ENCODE results near the gene PRKCZ.

The PRKCZ gene

GRCh38 chr1:2025491-2025981 is 24.7 kb upstream of the PRKCZ start:
- no peak for DNase-seq

GRCh38 chr1:2027961-2028583 is 22.1 kb upstream of the PRKCZ start:
- no peak for DNase-seq

- DNase-seq: no peak
Observed at GRCh38 chr1:2028870-2029560, 21.2 kb upstream of the PRKCZ start.

GRCh38 chr1:2029561-2029960 is 20.6 kb upstream of the PRKCZ start:
- DNase-seq: no peak

GRCh38 chr1:2030076-2030871 is 19.9 kb upstream of the PRKCZ start:
- DNase-seq: no peak

DNA sequence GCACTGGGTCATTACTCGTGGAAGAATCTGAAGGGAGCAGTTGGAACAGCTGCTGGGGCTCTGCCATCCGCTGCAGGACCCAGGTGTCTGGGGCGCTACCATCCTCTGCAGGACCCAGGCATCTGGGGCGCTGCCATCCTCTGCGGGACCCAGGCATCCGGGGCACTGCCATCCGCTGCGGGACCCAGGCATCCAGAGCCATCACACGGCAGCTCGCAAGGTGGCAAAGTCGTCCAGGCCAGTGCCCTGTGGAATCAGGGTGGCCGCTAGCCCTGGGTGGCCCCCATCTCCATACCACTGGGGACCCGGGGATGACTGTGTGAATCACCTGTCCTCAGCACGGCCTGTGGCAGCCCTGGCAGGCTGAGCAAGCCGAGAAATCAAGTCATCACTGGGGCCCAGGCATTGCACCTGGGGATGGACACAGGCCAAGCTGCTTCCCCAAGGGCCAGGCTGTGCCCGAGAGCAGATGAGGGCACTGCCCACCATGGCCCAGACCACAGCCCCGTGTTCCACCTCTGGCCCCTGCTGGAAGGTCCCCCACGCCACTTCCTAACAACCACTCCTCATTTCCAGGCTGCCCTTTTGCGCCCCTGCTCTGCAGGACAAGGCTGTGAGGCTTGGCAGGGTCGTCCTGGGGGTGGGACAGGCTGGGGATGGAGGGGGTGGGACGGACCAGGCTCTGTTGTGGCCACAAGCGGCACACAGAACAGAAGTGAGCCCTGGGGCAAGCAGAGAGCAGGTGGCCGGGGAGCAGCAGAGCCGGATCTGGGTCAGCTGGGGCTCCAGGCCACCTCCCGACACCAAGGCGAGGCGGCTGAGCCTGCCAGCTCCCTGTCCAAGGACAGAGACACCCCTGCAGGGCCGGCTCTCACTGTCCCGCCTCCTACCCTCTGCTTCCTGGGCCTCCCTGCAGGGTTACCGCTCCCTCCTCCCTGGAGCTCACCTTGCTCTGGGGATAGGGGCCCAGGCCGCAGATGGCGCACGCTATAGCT is 18.4 kb upstream of the PRKCZ start:
- DNase-seq: no peak

DNA sequence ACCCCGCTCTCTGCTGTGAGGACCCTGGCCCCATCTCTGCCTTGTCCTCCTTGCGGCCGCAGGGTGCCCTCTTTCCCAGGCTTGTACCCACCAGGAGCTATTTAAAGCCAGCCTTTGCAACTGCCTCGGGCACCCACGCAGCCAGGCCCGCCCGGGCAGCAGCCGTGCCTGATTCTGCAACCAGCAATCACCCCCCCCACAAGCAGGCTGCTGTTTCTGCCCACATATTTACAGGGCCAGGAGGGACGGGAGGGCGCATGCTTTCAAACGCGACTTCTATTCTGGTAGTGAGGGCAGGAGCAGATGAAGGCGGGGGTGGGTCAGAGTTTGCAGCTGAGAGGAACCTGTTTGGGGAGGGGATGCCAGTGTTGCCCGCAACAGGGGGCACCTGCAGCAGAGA is 17.5 kb upstream of the PRKCZ start:
- DNase-seq: no peak

DNA sequence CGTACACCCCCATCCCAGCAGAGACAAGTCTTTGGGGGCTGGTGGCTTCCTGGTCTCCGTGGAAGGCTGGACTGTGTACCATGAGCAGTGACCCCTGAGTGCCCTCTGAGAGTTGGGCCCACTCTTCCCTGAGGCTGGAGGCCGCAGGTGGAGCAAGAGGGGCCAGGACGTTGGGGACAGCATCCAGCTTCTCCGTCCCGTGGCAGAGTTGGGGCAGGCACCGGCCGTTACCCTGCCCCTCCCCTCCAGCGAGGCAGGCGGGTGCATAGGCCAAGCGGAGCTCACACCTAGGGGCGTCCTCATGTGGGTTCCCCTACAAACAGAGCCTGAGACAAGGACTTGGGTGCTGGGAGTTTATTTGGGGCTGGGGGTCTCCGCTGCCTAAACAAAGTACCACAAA is 17.0 kb upstream of the PRKCZ start:
- no peak for DNase-seq

GRCh38 chr1:2036287-2036686 is 13.9 kb upstream of the PRKCZ start:
- DNase-seq: no peak

DNA sequence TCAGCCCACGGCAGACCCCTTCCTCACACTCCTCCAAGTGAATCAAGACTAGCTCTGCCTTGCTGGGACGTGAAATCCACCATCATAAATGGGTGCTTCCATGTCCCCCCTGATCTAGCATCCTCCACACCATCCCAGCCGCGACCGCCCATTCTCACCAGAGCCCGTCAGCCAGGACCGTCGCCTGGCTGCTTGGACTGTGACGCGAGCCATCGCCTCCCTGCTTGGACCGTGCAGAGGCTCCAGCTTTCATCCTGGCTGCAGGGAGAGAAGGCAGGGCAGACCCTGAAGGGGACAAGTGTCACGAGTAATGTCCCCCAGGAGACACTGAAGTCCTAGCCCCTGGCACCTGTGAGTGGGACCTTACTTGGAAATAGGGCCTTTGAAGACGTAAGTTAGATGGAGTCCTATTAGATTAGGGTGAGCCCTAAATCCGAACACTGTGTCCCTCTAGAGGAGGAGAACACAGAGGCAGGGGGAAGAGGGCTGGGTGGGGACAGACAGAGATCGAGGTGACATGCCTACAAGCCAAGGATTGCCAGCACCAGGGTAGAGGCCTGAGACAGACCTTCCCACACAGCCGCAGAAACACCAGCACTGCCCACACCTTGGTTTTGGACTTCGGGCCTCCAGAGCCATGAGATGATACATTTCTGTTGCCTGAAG is 12.8 kb upstream of the PRKCZ start:
- DNase-seq: no peak

DNA sequence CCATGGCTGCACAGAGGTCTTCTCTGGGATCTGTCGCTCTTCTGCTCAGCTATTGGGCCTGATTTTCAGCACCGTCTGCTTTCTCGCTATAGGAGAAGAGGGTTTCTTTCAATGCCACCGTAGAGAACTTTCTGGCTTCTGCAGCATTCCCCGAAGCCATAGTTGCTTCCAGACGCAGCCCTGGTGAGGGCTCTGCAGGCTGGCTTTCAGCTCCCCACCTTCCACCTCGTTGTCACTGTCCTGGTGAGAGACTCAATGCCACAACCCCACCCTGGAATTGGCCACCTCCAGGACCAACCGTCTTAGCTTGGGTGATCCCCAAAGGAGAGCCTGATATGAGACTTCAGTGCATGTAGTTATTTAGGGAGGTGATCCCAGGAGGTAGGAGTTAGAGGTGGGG is 12.0 kb upstream of the PRKCZ start:
- no peak for DNase-seq

DNA sequence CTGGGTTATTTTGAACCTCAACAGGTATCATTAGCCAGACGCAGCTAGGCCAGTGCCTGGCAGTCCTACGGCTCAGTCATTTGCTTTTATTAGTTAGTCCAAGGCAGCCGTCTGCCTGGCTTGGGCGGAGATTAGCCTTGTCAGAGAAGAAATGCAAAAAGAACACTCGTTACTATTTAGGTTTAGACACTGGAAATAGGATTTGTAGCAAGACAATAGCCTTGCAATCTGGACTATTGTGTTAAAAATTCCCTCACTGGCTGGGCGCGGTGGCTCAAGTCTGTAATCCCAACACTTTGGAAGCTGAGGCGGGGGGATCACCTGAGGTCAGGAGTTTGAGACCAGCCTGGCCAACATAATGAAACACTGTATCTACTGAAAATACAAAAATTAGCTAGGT is 11.0 kb upstream of the PRKCZ start:
- DNase-seq: no peak

DNA sequence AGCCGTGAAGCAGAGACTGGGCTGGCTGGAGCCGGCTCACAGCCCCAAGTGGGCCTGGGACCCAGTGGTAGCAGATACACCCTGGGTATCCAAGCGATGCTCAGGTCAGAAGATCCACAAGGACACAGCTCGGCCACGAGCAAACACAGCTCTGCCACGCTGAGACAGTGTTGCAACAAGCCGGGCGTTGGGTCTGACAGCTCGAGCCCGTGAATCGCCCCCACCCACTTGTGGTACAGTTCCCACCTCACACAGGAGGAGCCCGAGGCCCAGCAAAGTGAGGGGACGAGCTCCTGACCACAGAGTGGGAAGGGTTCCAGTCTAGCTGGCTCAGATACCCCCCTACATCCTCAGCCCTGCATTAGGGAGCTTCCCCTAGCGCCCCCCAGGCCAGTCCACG is 8.9 kb upstream of the PRKCZ start:
- DNase-seq: no peak

- no peak for DNase-seq
Observed at GRCh38 chr1:2041887-2042286, 8.3 kb upstream of the PRKCZ start.

GRCh38 chr1:2042830-2043773 is 7.1 kb upstream of the PRKCZ start:
- DNase-seq: no peak

- no peak for DNase-seq
Observed at GRCh38 chr1:2043886-2044285, 6.3 kb upstream of the PRKCZ start.

DNA sequence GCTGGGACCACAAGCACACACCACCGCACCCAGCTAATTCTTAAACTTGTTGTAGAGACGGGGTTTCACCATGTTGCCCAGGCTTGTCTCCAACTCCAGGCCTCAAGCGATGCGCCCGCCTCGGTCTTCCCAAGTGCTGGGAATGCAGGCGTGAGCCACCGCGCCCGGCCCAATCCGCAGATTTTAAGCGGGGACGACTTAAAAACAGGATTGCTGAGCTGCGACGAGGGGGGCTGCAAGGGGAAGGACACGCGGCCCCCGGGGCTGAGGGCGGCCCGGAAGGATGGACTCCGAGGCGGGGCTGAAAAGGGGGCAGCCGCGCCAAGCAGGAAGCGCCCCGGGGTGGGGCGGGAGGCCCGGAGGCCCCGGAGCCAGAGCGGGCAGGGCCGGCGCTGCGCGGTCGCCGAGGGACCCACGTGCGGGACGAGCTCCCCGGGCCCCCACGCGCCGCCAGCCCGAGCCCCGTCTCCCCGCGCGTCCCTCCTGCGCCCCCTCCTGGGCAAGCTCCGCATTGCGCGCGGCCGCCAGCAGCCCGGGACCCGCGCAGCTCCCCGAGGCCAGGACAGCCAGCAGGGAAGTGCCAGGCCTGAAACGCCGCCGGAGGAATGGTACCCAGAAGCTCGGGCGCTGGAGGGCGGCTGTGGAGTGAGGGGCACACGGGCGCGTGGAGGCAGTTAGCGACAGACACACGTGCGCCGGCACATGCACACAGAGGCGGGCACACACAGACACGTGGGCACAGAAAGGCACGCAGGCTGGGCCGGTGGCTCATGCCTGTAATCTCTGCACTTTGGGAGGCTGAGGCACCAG is 5.5 kb upstream of the PRKCZ start:
- peak; percentile 14 to 48 for DNase-seq

GRCh38 chr1:2045468-2046173 is 4.6 kb upstream of the PRKCZ start:
- DNase-seq: no peak

DNA sequence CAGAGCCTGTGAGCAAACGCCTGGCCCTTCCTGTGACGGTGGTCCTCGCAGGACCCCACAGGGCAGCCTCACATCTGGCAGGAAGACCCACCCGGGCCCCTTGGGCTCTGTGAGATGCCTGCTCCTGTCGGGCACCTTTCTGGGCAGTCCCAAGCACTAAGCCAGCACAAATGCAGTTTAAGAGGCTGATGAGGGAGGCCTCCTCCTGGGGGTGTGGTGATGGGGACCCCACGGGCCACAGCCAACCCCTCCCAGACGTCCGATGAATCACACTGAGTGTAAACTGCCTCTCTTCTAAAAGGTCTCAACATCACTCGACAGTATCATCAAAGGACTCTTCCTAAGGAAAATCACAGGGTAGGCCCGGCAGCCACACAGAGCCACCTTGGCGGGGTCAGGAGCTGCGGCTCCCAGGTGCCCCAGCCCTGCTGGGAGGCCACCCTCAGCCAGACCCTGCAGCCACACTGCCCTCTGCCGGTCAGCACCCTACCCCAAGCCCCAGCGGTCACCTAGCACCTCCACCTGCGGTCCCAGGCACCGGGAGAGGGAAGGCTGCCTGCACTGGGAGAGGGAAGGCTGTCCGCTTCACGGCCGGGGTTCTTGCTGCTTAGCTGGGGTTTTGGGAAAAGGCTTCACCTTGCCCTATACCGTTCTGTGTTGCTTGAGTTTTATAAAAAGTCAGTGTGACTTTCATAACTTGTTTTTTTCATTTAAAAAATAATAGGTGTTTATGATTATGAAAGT is 3.9 kb upstream of the PRKCZ start:
- peak in 1 of 2 experiments; percentile 59 for DNase-seq
